ENCODE data around the gene NT5DC1. TPM values are rescaled to one million over a fixed set of nuclear protein-coding genes. Genes with fewer than 3 reads are reported as not detected.
A peak's percentile ranks its signal among the peaks of the same experiment; 100 is the strongest.
"Not testable (repeated sequence)": the region's sequence is repeated elsewhere in the genome, so short reads cannot be mapped to it uniquely, and the experiment has no call there.

NT5DC1 gene
- polyA plus RNA-seq, 6 donors from 2014 or later = 59.0 to 94.7 (median 72.8) TPM

- peak; percentile 30 for DNase-seq
- Mint-ChIP-seq H3K36me3 (peaks cover 0 to 17% of the 10 kb centered on the region in 2 donors), H3K27ac (peak overlapping the region in 1 of 6 donors; percentile 18), H3K9me3 (peaks cover 0 to 7% (median 5%) of the 10 kb centered on the region in 7 donors), H3K4me3 (no peak overlapping the region), H3K27me3 (no peaks in the 10 kb centered on the region), H3K4me1 (peaks cover 11 to 36% (median 23%) of the 10 kb centered on the region in 3 donors)
- peak; percentile 72 to 80 for ATAC-seq (ENCODE audit: low read depth in 2 of 2)
Observed at GRCh38 chr6:116268589-116269293, 168.1 kb downstream of the NT5DC1 start.

- Mint-ChIP-seq H3K4me3 (no peak overlapping the region), H3K4me1 (peaks cover 20 to 42% (median 38%) of the 10 kb centered on the region in 3 donors), H3K36me3 (peaks cover 7 to 9% of the 10 kb centered on the region in 2 donors), H3K9me3 (peaks cover 0 to 2% (median 0%) of the 10 kb centered on the region in 7 donors), H3K27ac (peak overlapping the region in 3 of 6 donors; percentile 0 to 51 (median 16)), H3K27me3 (no peaks in the 10 kb centered on the region)
- DNase-seq (no peak), ATAC-seq (ENCODE audit: low read depth in 2 of 2) (no peak)
Observed at GRCh38 chr6:116271149-116271708, 170.6 kb downstream of the NT5DC1 start.

GRCh38 chr6:116277124-116277523, 176.5 kb downstream of the NT5DC1 start:
- Mint-ChIP-seq H3K4me3 (peak overlapping the region; percentile 89 to 100 (median 98)), H3K4me1 (peaks cover 46 to 86% (median 72%) of the 10 kb centered on the region in 3 donors), H3K36me3 (peaks cover 16 to 21% of the 10 kb centered on the region in 2 donors), H3K27me3 (no peaks in the 10 kb centered on the region), H3K9me3 (no peaks in the 10 kb centered on the region), H3K27ac (peak overlapping the region in 5 of 6 donors; percentile 1 to 96 (median 83))
- DNase-seq (no peak), ATAC-seq (ENCODE audit: low read depth in 2 of 2) (no peak)

GRCh38 chr6:116278481-116278829, 177.8 kb downstream of the NT5DC1 start:
- peaks cover 50 to 80% (median 68%) of the 10 kb centered on the region in 3 donors for H3K4me1 Mint-ChIP-seq
- H3K36me3 Mint-ChIP-seq = peaks cover 16 to 21% of the 10 kb centered on the region in 2 donors
- no peaks in the 10 kb centered on the region for H3K27me3 Mint-ChIP-seq
- peak overlapping the region in 5 of 6 donors; percentile 96 to 100 (median 100) for H3K27ac Mint-ChIP-seq
- no peak for ATAC-seq (ENCODE audit: low read depth in 2 of 2)
- DNase-seq = no peak
- no peaks in the 10 kb centered on the region for H3K9me3 Mint-ChIP-seq
- peak overlapping the region; percentile 94 to 100 (median 98) for H3K4me3 Mint-ChIP-seq

GRCh38 chr6:116278854-116279231, 178.2 kb downstream of the NT5DC1 start:
- Mint-ChIP-seq H3K27ac (peak overlapping the region; percentile 96 to 100 (median 100)), H3K9me3 (no peaks in the 10 kb centered on the region), H3K36me3 (peaks cover 16 to 21% of the 10 kb centered on the region in 2 donors), H3K4me1 (peaks cover 50 to 78% (median 67%) of the 10 kb centered on the region in 3 donors), H3K27me3 (no peaks in the 10 kb centered on the region), H3K4me3 (peak overlapping the region; percentile 94 to 100 (median 98))
- DNase-seq = no peak
- no peak for ATAC-seq (ENCODE audit: low read depth in 2 of 2)

GRCh38 chr6:116279232-116280160, 178.8 kb downstream of the NT5DC1 start, which contains the start of gene TSPYL1:
TSS of gene TSPYL1 (minus strand) at chr6:116279930. CDS start at chr6:116279830, 100 bp downstream.
- DNase-seq (peak; percentile 95), ATAC-seq (ENCODE audit: low read depth in 2 of 2) (peak; percentile 86 to 87)
- Mint-ChIP-seq H3K27me3 (no peaks in the 10 kb centered on the region), H3K36me3 (peaks cover 16 to 21% of the 10 kb centered on the region in 2 donors), H3K4me3 (peak within 1 kb of the TSS; percentile 94 to 100 (median 98)), H3K9me3 (no peaks in the 10 kb centered on the region), H3K4me1 (peaks cover 50 to 74% (median 63%) of the 10 kb centered on the region in 3 donors), H3K27ac (peak within 1 kb of the TSS; percentile 96 to 100 (median 100))

GRCh38 chr6:116280161-116280932, 179.7 kb downstream of the NT5DC1 start:
- no peaks in the 10 kb centered on the region for H3K27me3 Mint-ChIP-seq
- peaks cover 46 to 66% (median 59%) of the 10 kb centered on the region in 3 donors for H3K4me1 Mint-ChIP-seq
- ATAC-seq (ENCODE audit: low read depth in 2 of 2) = no peak
- H3K27ac Mint-ChIP-seq = peak overlapping the region; percentile 96 to 100 (median 100)
- DNase-seq = no peak
- no peaks in the 10 kb centered on the region for H3K9me3 Mint-ChIP-seq
- peaks cover 12 to 21% of the 10 kb centered on the region in 2 donors for H3K36me3 Mint-ChIP-seq
- H3K4me3 Mint-ChIP-seq = peak overlapping the region; percentile 94 to 100 (median 98)

GRCh38 chr6:116280933-116281316, 180.3 kb downstream of the NT5DC1 start:
- Mint-ChIP-seq H3K27ac (peak overlapping the region; percentile 96 to 100 (median 100)), H3K4me1 (peaks cover 44 to 60% (median 54%) of the 10 kb centered on the region in 3 donors), H3K36me3 (peaks cover 10 to 21% of the 10 kb centered on the region in 2 donors), H3K4me3 (peak overlapping the region; percentile 94 to 100 (median 98)), H3K27me3 (no peaks in the 10 kb centered on the region), H3K9me3 (no peaks in the 10 kb centered on the region)
- no peak for ATAC-seq (ENCODE audit: low read depth in 2 of 2)
- DNase-seq = no peak

- Mint-ChIP-seq H3K36me3 (peaks cover 0 to 13% of the 10 kb centered on the region in 2 donors), H3K4me1 (peaks cover 30 to 42% (median 38%) of the 10 kb centered on the region in 3 donors), H3K27ac (peak overlapping the region in 1 of 6 donors; percentile 22), H3K9me3 (no peaks in the 10 kb centered on the region), H3K4me3 (peak overlapping the region in 1 of 8 donors; percentile 46), H3K27me3 (no peaks in the 10 kb centered on the region)
- no peak for ATAC-seq (ENCODE audit: low read depth in 2 of 2)
- no peak for DNase-seq
Observed at GRCh38 chr6:116282698-116283097, 182.0 kb downstream of the NT5DC1 start.

GRCh38 chr6:116283191-116283590, 182.5 kb downstream of the NT5DC1 start:
- no peak for ATAC-seq (ENCODE audit: low read depth in 2 of 2)
- Mint-ChIP-seq H3K27me3 (no peaks in the 10 kb centered on the region), H3K36me3 (peaks cover 0 to 13% of the 10 kb centered on the region in 2 donors), H3K4me3 (peak overlapping the region in 1 of 8 donors; percentile 46), H3K4me1 (peaks cover 26 to 38% (median 33%) of the 10 kb centered on the region in 3 donors), H3K27ac (peak overlapping the region in 2 of 6 donors; percentile 24 to 56), H3K9me3 (no peaks in the 10 kb centered on the region)
- no peak for DNase-seq

- H3K27me3 Mint-ChIP-seq; H3K4me3 Mint-ChIP-seq; H3K9me3 Mint-ChIP-seq; ATAC-seq (ENCODE audit: low read depth in 2 of 2); H3K27ac Mint-ChIP-seq; DNase-seq; H3K36me3 Mint-ChIP-seq: not testable (repeated sequence)
- peaks cover 15 to 22% (median 18%) of the 10 kb centered on the region in 3 donors for H3K4me1 Mint-ChIP-seq
Observed at GRCh38 chr6:116284984-116285383, 184.3 kb downstream of the NT5DC1 start.

GRCh38 chr6:116286773-116287358, 186.2 kb downstream of the NT5DC1 start:
- no peak for ATAC-seq (ENCODE audit: low read depth in 2 of 2)
- DNase-seq = no peak
- Mint-ChIP-seq H3K4me1 (peaks cover 5 to 7% (median 6%) of the 10 kb centered on the region in 3 donors), H3K27ac (no peak overlapping the region), H3K36me3 (no peaks in the 10 kb centered on the region), H3K27me3 (no peaks in the 10 kb centered on the region), H3K4me3 (no peak overlapping the region), H3K9me3 (no peaks in the 10 kb centered on the region)
